Caco-2 (cell line): ENCODE results near the gene TTLL7. TPM values are rescaled to one million over a fixed set of nuclear protein-coding genes. Genes with fewer than 3 reads are reported as not detected.

ENCODE experiments used
- BruUV-seq: library from RNA; stranded (reverse); fragments of 400-500 nt; replicated peaks from 2 replicates; lab custom pipeline; 2021; lab: Mats Ljungman, UMichigan
- CTCF ChIA-PET: fragments of 300-600 bp; sonication (Branson Sonifier 250); formaldehyde crosslinking; loops from one replicate; lab custom pipeline; 2022; ENCODE audit warnings: antibody characterized with exemption; lab: Charles Lee
- POLR2A ChIA-PET: fragments of 300-600 bp; sonication (Branson Sonifier 250); formaldehyde crosslinking; loops from one replicate; lab custom pipeline; 2022; ENCODE audit warnings: antibody characterized with exemption; lab: Charles Lee
- DNase-seq, 2 experiments: peaks; one replicate each; pipeline versions ENCODE4 v3.0.0 to v3.0.0-alpha.2; 2020 to 2022
- H3K27me3 ChIP-seq: replicated peaks from 2 replicates; pipeline ENCODE4 v1.6.0; 2011; ENCODE audit warnings: low read length; ENCODE audit not compliant: control insufficient read depth, insufficient read depth
- H3K36me3 ChIP-seq: 2 replicates; pipeline ENCODE4 v1.5.1; 2011; ENCODE audit warnings: low read length; ENCODE audit not compliant: control insufficient read depth, insufficient read depth
- H3K4me1 ChIP-seq: fragments of 250-450 bp; sonication (Bioruptor Pico); 2 replicates; pipeline ENCODE4 v1.5.1; 2020; ENCODE audit warnings: mild to moderate bottlenecking
- H3K4me3 ChIP-seq: 2 replicates; pipeline ENCODE4 v1.5.1; 2011; ENCODE audit warnings: low read depth, mild to moderate bottlenecking, control low read depth, low read length
- H3K9me3 ChIP-seq: fragments of 250-450 bp; sonication (Bioruptor Pico); 2 replicates; pipeline ENCODE4 v1.5.1; 2020; ENCODE audit warnings: mild to moderate bottlenecking, moderate library complexity
- H3K27ac Mint-ChIP-seq: one replicate; pipeline ENCODE4 v1.8.0; 2022; ENCODE audit warnings: mixed read lengths; ENCODE audit not compliant: unreplicated experiment
- H3K27me3 Mint-ChIP-seq: one replicate; pipeline ENCODE4 v1.8.0; 2022; ENCODE audit warnings: mixed read lengths; ENCODE audit not compliant: insufficient read depth, unreplicated experiment
- H3K36me3 Mint-ChIP-seq: one replicate; pipeline ENCODE4 v1.8.0; 2022; ENCODE audit warnings: mild to moderate bottlenecking, mixed read lengths; ENCODE audit not compliant: insufficient read depth, unreplicated experiment
- H3K4me1 Mint-ChIP-seq: one replicate; pipeline ENCODE4 v1.8.0; 2022; ENCODE audit warnings: low read depth, mixed read lengths; ENCODE audit not compliant: unreplicated experiment
- H3K4me3 Mint-ChIP-seq: one replicate; pipeline ENCODE4 v1.8.0; 2022; ENCODE audit warnings: mild to moderate bottlenecking, moderate library complexity, mixed read lengths; ENCODE audit not compliant: unreplicated experiment
- H3K9me3 Mint-ChIP-seq: one replicate; pipeline ENCODE4 v1.8.0; 2022; ENCODE audit warnings: mixed read lengths; ENCODE audit not compliant: unreplicated experiment
- CTCF ChIP-seq, 2 experiments: fragments of 200-600 bp in 1 of 2; IDR thresholded peaks; 1 replicate in 1 of 2; 2 replicates in 1 of 2; pipeline versions ENCODE4 v1.5.1 to v1.8.0; 2011 to 2022; ENCODE audit warnings: antibody characterized with exemption in 1 of 2, control low read depth in 1 of 2, inconsistent platforms in 1 of 2, low read depth in 1 of 2, low read length in 1 of 2, mild to moderate bottlenecking in 1 of 2, moderate library complexity in 1 of 2; ENCODE audit not compliant: insufficient read depth in 1 of 2, severe bottlenecking in 1 of 2, unreplicated experiment in 1 of 2
- intact Hi-C: fragments of 100-400 bp; cut with micrococcal nuclease; formaldehyde crosslinking; loops from one replicate; pipeline ENCODE4 v1.10.0; 2022; ENCODE audit not compliant: unreplicated experiment
- total RNA-seq: library from RNA; stranded (reverse); gene quantifications from 2 replicates; pipeline ENCODE4 v1.2.3, GENCODE V29; 2022

The TTLL7 gene
- total RNA-seq, 1 experiment from 2014 or later = 0.75 TPM

- POLR2A ChIA-PET = no interaction called here
- no peak for TF ChIP-seq CTCF (IDR thresholded peaks at IDR 0.05; ENCODE audit: insufficient read depth in 1 of 2, low read depth in 1 of 2, low read length in 1 of 2, severe bottlenecking in 1 of 2, unreplicated experiment in 1 of 2)
- CTCF ChIA-PET = no interaction called here
Observed at GRCh38 chr1:83978056-83978455, 20.9 kb downstream of the TTLL7 start.

GRCh38 chr1:83976920-83977319, 22.0 kb downstream of the TTLL7 start:
- no peak for DNase-seq
- ChIA-PET CTCF (no interaction called here), POLR2A (no interaction called here)
- Histone ChIP-seq H3K4me3 (no peak overlapping the region), H3K36me3 (no peaks in the 10 kb centered on the region), H3K27me3 (no peaks in the 10 kb centered on the region), H3K9me3 (no peaks in the 10 kb centered on the region), H3K4me1 (no peaks in the 10 kb centered on the region)
- H3K9me3 Mint-ChIP-seq = no peaks in the 10 kb centered on the region
- H3K27ac Mint-ChIP-seq = no peak overlapping the region
- no peaks in the 10 kb centered on the region for H3K4me1 Mint-ChIP-seq
- no peaks in the 10 kb centered on the region for H3K36me3 Mint-ChIP-seq
- intact Hi-C loops = no loop called here
- no TSS peak for BruUV-seq
- no peaks in the 10 kb centered on the region for H3K27me3 Mint-ChIP-seq
- no peak overlapping the region for H3K4me3 Mint-ChIP-seq
- TF ChIP-seq CTCF (IDR thresholded peaks at IDR 0.05; ENCODE audit: insufficient read depth in 1 of 2, low read depth in 1 of 2, low read length in 1 of 2, severe bottlenecking in 1 of 2, unreplicated experiment in 1 of 2) = no peak

More at GRCh38 chr1:83978056-83978455, 20.9 kb downstream of the TTLL7 start:
- Histone ChIP-seq H3K27me3 (no peaks in the 10 kb centered on the region), H3K4me1 (no peaks in the 10 kb centered on the region), H3K9me3 (no peaks in the 10 kb centered on the region), H3K36me3 (no peaks in the 10 kb centered on the region), H3K4me3 (no peak overlapping the region)
- H3K27ac Mint-ChIP-seq = no peak overlapping the region
- no peak overlapping the region for H3K4me3 Mint-ChIP-seq
- no TSS peak for BruUV-seq
- H3K9me3 Mint-ChIP-seq = no peaks in the 10 kb centered on the region
- no peaks in the 10 kb centered on the region for H3K27me3 Mint-ChIP-seq
- no peaks in the 10 kb centered on the region for H3K36me3 Mint-ChIP-seq
- DNase-seq = no peak
- intact Hi-C loops = no loop called here
- no peaks in the 10 kb centered on the region for H3K4me1 Mint-ChIP-seq

- no peak for TF ChIP-seq CTCF (IDR thresholded peaks at IDR 0.05; ENCODE audit: insufficient read depth in 1 of 2, low read depth in 1 of 2, low read length in 1 of 2, severe bottlenecking in 1 of 2, unreplicated experiment in 1 of 2)
- Mint-ChIP-seq H3K4me3 (no peak overlapping the region), H3K9me3 (no peaks in the 10 kb centered on the region), H3K27ac (no peak overlapping the region), H3K36me3 (no peaks in the 10 kb centered on the region), H3K27me3 (no peaks in the 10 kb centered on the region), H3K4me1 (no peaks in the 10 kb centered on the region)
- DNase-seq = no peak
- intact Hi-C loops = no loop called here
- Histone ChIP-seq H3K4me1 (no peaks in the 10 kb centered on the region), H3K9me3 (no peaks in the 10 kb centered on the region), H3K4me3 (no peak overlapping the region), H3K36me3 (no peaks in the 10 kb centered on the region), H3K27me3 (no peaks in the 10 kb centered on the region)
- ChIA-PET CTCF (no interaction called here), POLR2A (no interaction called here)
- BruUV-seq = no TSS peak
Observed at GRCh38 chr1:83970802-83971201, 28.1 kb downstream of the TTLL7 start.
